SKM-1 treated with dmso at 0.1 percent for 144 hours (cell line): Measurements from ENCODE around the gene PAPLN.
A peak's percentile ranks its signal among the peaks of the same experiment; 100 is the strongest.
"Not testable (repeated sequence)": the region's sequence is repeated elsewhere in the genome, so short reads cannot be mapped to it uniquely, and the experiment has no call there.

Source experiments
- DNase-seq: peaks from one replicate; lab custom pipeline; 2025; ENCODE audit not compliant: unreplicated experiment; lab: John Stamatoyannopoulos, UW

Gene PAPLN

GRCh38 chr14:73283608-73284379, 46.5 kb downstream of the PAPLN start:
- no peak for DNase-seq

GRCh38 chr14:73285979-73286378, 48.7 kb downstream of the PAPLN start:
- no peak for DNase-seq

DNA sequence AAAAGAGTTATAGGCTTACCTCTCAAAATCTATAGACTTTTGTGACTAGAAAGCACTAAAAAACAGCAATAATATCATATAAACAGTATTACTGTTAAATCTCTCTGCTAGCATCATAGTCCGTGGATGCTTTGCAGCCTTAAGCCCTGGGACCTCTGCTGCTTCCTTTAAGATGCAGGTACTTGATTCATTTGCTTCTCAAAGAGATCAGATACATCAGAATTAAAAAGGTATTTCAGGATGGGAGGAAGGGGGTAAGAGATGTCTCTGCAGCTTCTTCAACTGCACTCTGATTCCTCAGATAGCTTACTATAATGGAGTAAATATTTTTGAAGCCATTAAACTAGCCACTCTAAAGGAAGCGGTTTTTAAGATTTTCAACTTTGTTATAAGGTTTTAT, 49.3 kb downstream of the PAPLN start:
- no peak for DNase-seq

- no peak for DNase-seq
Observed at GRCh38 chr14:73287071-73287470, 49.8 kb downstream of the PAPLN start.

- DNase-seq, result no peak
Observed at GRCh38 chr14:73289308-73289707, 52.0 kb downstream of the PAPLN start.

GRCh38 chr14:73289729-73290128, 52.4 kb downstream of the PAPLN start:
- no peak for DNase-seq

DNA sequence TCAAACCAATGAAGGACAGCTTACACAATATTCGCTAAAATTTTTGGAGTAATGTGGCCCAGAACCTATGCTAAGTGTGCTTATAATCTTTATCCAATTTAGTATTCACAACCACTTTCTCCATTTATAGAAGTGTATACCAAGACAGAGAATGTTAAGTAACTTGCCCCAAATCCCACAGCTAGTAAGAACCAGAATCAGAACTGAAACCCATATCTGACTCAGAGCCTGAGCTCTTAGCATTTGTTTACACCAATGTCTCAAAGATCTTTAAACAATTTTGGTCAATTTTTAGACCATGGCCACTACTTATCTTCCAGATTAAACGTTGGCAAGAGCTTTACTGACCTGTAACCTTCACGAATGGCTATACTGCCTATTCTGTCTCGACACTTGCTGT, 53.0 kb downstream of the PAPLN start:
- DNase-seq, result no peak

GRCh38 chr14:73293782-73294781, 56.8 kb downstream of the PAPLN start:
- DNase-seq, result no peak

GRCh38 chr14:73295198-73295796, 58.0 kb downstream of the PAPLN start:
- DNase-seq, result peak; percentile 18

GRCh38 chr14:73305499-73305898, 68.2 kb downstream of the PAPLN start:
- no peak for DNase-seq

GRCh38 chr14:73307261-73307660, 70.0 kb downstream of the PAPLN start:
- no peak for DNase-seq

GRCh38 chr14:73309207-73309606, 71.9 kb downstream of the PAPLN start:
- DNase-seq, result not testable (repeated sequence)

- peak; percentile 41 for DNase-seq
Observed at GRCh38 chr14:73311708-73312030, 74.4 kb downstream of the PAPLN start.

DNA sequence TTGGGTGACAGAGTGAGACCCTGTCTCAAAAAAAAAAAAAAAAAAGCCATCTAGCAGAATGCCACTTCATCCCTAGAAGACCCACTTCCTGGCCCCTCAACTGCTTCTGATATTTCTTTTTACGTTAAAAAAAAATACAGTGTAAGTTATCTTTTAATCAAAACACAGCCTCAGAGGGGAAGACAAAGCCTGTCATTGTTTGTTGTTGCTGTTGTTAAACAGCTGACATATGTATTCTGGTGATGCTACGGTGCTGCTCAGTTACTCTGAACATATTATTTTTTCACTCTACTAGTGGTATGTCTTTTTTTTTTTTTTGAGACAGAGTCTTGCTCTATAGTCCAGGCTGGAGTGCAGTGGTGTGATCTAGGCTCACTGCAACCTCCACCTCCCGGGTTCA, 75.4 kb downstream of the PAPLN start:
- DNase-seq, result no peak

- DNase-seq, result no peak
Observed at GRCh38 chr14:73313151-73313550, 75.8 kb downstream of the PAPLN start.

GRCh38 chr14:73323896-73324399, 86.6 kb downstream of the PAPLN start:
- no peak for DNase-seq
